ENCODE measurements around the gene CAPN1. TPM values are rescaled to one million over a fixed set of nuclear protein-coding genes. Genes with fewer than 3 reads are reported as not detected.

CAPN1 gene
- total RNA-seq, 1 donor from 2014 or later = 397 TPM

- peaks cover 5% of the 10 kb centered on the region for H3K36me3 ChIP-seq (ENCODE audit: control insufficient read depth, insufficient read depth, low read length)
- DNase-seq (ENCODE audit: low read depth) = no peak
- TF ChIP-seq CTCF (IDR thresholded peaks at IDR 0.05; ENCODE audit: insufficient read depth, low read length, poor library complexity, severe bottlenecking) = no peak
- no peaks in the 10 kb centered on the region for H3K27me3 ChIP-seq (ENCODE audit: control insufficient read depth, insufficient read depth, low read length)
- H3K4me3 ChIP-seq (ENCODE audit: low read depth, low read length) = no peak overlapping the region
Measured at GRCh38 chr11:65214212-65214845, 32.6 kb downstream of the CAPN1 start.

- no peak overlapping the region for H3K4me3 ChIP-seq (ENCODE audit: low read depth, low read length)
- no peak for TF ChIP-seq CTCF (IDR thresholded peaks at IDR 0.05; ENCODE audit: insufficient read depth, low read length, poor library complexity, severe bottlenecking)
- H3K27me3 ChIP-seq (ENCODE audit: control insufficient read depth, insufficient read depth, low read length) = no peaks in the 10 kb centered on the region
- no peak for DNase-seq (ENCODE audit: low read depth)
- peaks cover 1% of the 10 kb centered on the region for H3K36me3 ChIP-seq (ENCODE audit: control insufficient read depth, insufficient read depth, low read length)
Measured at GRCh38 chr11:65215441-65216076, 33.8 kb downstream of the CAPN1 start.

GRCh38 chr11:65216830-65217229 is 35.1 kb downstream of the CAPN1 start:
- Histone ChIP-seq H3K27me3 (ENCODE audit: control insufficient read depth, insufficient read depth, low read length) (no peaks in the 10 kb centered on the region), H3K36me3 (ENCODE audit: control insufficient read depth, insufficient read depth, low read length) (no peaks in the 10 kb centered on the region), H3K4me3 (ENCODE audit: low read depth, low read length) (no peak overlapping the region)
- no peak for DNase-seq (ENCODE audit: low read depth)
- no peak for TF ChIP-seq CTCF (IDR thresholded peaks at IDR 0.05; ENCODE audit: insufficient read depth, low read length, poor library complexity, severe bottlenecking)

GRCh38 chr11:65217441-65218423 is 36.0 kb downstream of the CAPN1 start:
- H3K27me3 ChIP-seq (ENCODE audit: control insufficient read depth, insufficient read depth, low read length) = no peaks in the 10 kb centered on the region
- H3K36me3 ChIP-seq (ENCODE audit: control insufficient read depth, insufficient read depth, low read length) = no peaks in the 10 kb centered on the region
- TF ChIP-seq CTCF (IDR thresholded peaks at IDR 0.05; ENCODE audit: insufficient read depth, low read length, poor library complexity, severe bottlenecking) = no peak
- H3K4me3 ChIP-seq (ENCODE audit: low read depth, low read length) = no peak overlapping the region
- no peak for DNase-seq (ENCODE audit: low read depth)

- Histone ChIP-seq H3K27me3 (ENCODE audit: control insufficient read depth, insufficient read depth, low read length) (no peaks in the 10 kb centered on the region), H3K4me3 (ENCODE audit: low read depth, low read length) (no peak overlapping the region), H3K36me3 (ENCODE audit: control insufficient read depth, insufficient read depth, low read length) (no peaks in the 10 kb centered on the region)
- DNase-seq (ENCODE audit: low read depth) = no peak
- no peak for TF ChIP-seq CTCF (IDR thresholded peaks at IDR 0.05; ENCODE audit: insufficient read depth, low read length, poor library complexity, severe bottlenecking)
Measured at GRCh38 chr11:65218446-65218845, 36.7 kb downstream of the CAPN1 start.

All from kidney epithelial cell (primary cell).